Left ventricle myocardium inferior (tissue), 1 donor: ENCODE data around the gene DMRT2. TPM values are rescaled to one million over a fixed set of nuclear protein-coding genes. Genes with fewer than 3 reads are reported as not detected.
A peak's percentile ranks its signal among the peaks of the same experiment; 100 is the strongest.

Experiments used
- DNase-seq: peaks from one replicate; pipeline ENCODE4 v3.0.0-alpha.2; 2020
- H3K27ac ChIP-seq: fragments of 200-600 bp; replicated peaks from 2 replicates; pipeline ENCODE4 v1.8.0; 2021
- H3K27me3 ChIP-seq: fragments of 200-600 bp; 2 replicates; pipeline ENCODE4 v1.8.0; 2021; ENCODE audit warnings: low read depth
- H3K36me3 ChIP-seq: fragments of 200-600 bp; 2 replicates; pipeline ENCODE4 v1.8.0; 2021
- H3K4me1 ChIP-seq: fragments of 200-600 bp; 2 replicates; pipeline ENCODE4 v1.8.0; 2021
- H3K4me3 ChIP-seq: fragments of 200-600 bp; 2 replicates; pipeline ENCODE4 v1.8.0; 2021; ENCODE audit warnings: mild to moderate bottlenecking, moderate library complexity
- H3K9me3 ChIP-seq: fragments of 200-600 bp; replicated peaks from 2 replicates; pipeline ENCODE4 v1.8.0; 2021
- CTCF ChIP-seq: fragments of 200-600 bp; IDR thresholded peaks from 2 replicates; pipeline ENCODE4 v1.8.0; 2021; ENCODE audit warnings: antibody characterized with exemption, mild to moderate bottlenecking, borderline replicate concordance
- intact Hi-C: fragments of 100-400 bp; cut with micrococcal nuclease; formaldehyde crosslinking; loops from one replicate; pipeline ENCODE4 v1.11.0; 2022
- total RNA-seq: library from RNA; stranded (reverse); fragmentation: NEBNext Ultra II Directional; extraction: Animal tissue kit (Norgen Biotek cat#: 25700); gene quantifications from one replicate; pipeline ENCODE4 v1.2.1, GENCODE V29; 2021
- donor health status: DM: no; HTN: yes; CAD: no; lungs with severe emphysema.

DMRT2 gene
- total RNA-seq, 1 donor from 2014 or later = not detected

DNA sequence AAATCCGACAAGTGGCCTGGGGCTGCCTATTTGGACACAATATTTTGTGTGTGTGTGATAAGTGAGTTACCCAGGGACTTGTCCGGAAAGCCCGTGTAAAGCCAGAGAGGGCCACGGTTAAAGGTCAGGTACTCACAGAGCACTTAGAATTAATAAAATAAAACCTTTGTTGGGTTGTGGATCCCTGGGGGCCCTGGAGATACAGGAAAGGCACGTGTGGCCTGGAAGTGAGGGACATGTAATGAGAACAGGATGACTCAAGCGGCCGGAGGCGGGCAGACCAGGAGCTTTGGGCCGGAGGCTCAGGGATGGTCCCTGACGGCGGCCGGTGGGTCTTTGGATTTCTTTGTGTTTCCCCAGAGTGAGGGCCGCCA, 1.0 kb downstream of the DMRT2 start:
- no peak for DNase-seq
- Histone ChIP-seq H3K4me1 (peaks cover 62% of the 10 kb centered on the region), H3K27ac (no peak overlapping the region)

DNA sequence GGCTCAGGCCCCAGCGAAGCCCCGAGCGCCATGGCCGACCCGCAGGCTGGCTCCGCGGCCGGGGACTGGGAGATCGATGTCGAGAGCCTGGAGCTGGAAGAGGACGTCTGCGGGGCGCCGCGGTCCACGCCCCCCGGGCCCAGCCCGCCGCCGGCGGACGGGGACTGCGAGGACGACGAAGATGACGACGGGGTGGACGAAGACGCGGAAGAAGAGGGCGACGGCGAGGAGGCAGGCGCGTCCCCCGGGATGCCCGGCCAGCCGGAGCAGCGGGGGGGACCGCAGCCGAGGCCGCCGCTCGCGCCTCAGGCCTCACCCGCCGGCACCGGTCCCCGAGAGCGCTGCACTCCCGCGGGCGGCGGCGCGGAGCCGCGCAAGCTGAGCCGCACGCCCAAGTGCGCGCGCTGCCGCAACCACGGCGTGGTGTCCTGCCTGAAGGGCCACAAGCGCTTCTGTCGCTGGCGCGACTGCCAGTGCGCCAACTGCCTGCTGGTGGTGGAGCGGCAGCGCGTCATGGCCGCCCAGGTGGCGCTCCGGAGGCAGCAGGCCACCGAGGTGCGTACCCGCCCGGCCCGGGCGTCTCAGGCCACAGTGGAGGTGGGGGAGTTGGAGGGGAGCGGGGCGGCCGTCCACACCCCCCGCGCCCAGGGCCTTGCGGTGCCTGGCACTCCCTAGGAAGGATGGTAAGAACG, 1.6 kb downstream of the DMRT2 start:
- Histone ChIP-seq H3K9me3 (no peaks in the 10 kb centered on the region), H3K27ac (no peak overlapping the region), H3K27me3 (peaks cover 100% of the 10 kb centered on the region), H3K36me3 (no peaks in the 10 kb centered on the region), H3K4me3 (peak overlapping the region; percentile 60), H3K4me1 (peaks cover 58% of the 10 kb centered on the region)
- intact Hi-C loops = no loop called here
- DNase-seq = peak; percentile 27
- TF ChIP-seq CTCF = peak; percentile 38

More for the DNA sequence above, 1.0 kb downstream of the DMRT2 start:
- H3K9me3 ChIP-seq = no peaks in the 10 kb centered on the region
- peaks cover 100% of the 10 kb centered on the region for H3K27me3 ChIP-seq
- H3K36me3 ChIP-seq = no peaks in the 10 kb centered on the region
- no peak for TF ChIP-seq CTCF
- H3K4me3 ChIP-seq = peak overlapping the region; percentile 60
- intact Hi-C loops = no loop called here

- no peak for DNase-seq
Measured at GRCh38 chr9:1052365-1053281, 2.5 kb downstream of the DMRT2 start.

GRCh38 chr9:1053282-1053621, 3.1 kb downstream of the DMRT2 start:
- Histone ChIP-seq H3K4me3 (peak overlapping the region; percentile 60), H3K36me3 (no peaks in the 10 kb centered on the region), H3K27ac (no peak overlapping the region), H3K4me1 (peaks cover 44% of the 10 kb centered on the region), H3K9me3 (no peaks in the 10 kb centered on the region), H3K27me3 (peaks cover 100% of the 10 kb centered on the region)
- DNase-seq = no peak
- intact Hi-C loops = no loop called here
- no peak for TF ChIP-seq CTCF

More at GRCh38 chr9:1052365-1053281, 2.5 kb downstream of the DMRT2 start:
- Histone ChIP-seq H3K27ac (no peak overlapping the region), H3K27me3 (peaks cover 100% of the 10 kb centered on the region), H3K9me3 (no peaks in the 10 kb centered on the region), H3K36me3 (no peaks in the 10 kb centered on the region), H3K4me3 (peak overlapping the region; percentile 60), H3K4me1 (peaks cover 51% of the 10 kb centered on the region)
- intact Hi-C loops = no loop called here
- TF ChIP-seq CTCF = no peak

GRCh38 chr9:1053986-1054425, 3.8 kb downstream of the DMRT2 start:
- Histone ChIP-seq H3K4me1 (peaks cover 37% of the 10 kb centered on the region), H3K36me3 (no peaks in the 10 kb centered on the region), H3K4me3 (no peak overlapping the region), H3K27me3 (peaks cover 100% of the 10 kb centered on the region), H3K27ac (no peak overlapping the region), H3K9me3 (no peaks in the 10 kb centered on the region)
- intact Hi-C loops = no loop called here
- DNase-seq = no peak
- TF ChIP-seq CTCF = no peak
